GM12865 (cell line): Measurements from ENCODE around the gene PKMYT1.

Source experiments
- DNase-seq: peaks from one replicate; pipeline ENCODE4 v3.0.0; 2010; ENCODE audit warnings: low read depth
- H3K4me3 ChIP-seq: 2 replicates; pipeline ENCODE4 v1.5.1; 2011; ENCODE audit warnings: mild to moderate bottlenecking, low read depth, low read length, control low read depth
- TF ChIP-seq, protein P1 (sequence below): IDR thresholded peaks from 2 replicates; pipeline ENCODE4 v1.5.1; 2011; ENCODE audit warnings: low read length, control low read depth, low read depth, inconsistent platforms; ENCODE audit not compliant: insufficient read depth; ENCODE audit errors: missing control alignments

PKMYT1 gene

DNA sequence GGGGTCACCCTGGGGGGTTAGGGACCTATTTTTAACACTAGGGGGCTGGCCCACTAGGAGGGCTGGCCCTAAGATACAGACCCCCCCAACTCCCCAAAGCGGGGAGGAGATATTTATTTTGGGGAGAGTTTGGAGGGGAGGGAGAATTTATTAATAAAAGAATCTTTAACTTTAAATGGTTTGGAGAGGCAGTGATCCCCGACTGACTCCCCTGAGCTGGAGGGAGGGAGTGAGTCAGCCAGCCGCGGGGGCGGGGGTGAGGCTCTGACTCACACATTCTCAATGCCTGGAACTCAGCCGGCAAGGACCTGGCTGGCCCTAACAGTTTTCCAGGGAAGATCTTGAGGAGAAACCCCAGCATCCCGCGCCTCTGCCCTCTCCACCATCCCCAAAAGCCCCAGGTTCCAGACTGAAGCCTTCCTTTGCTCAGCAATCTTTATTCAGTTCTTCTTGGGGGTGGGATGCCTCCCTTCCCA, 42.0 kb upstream of the PKMYT1 start:
- no peak for DNase-seq
- TF ChIP-seq, protein P1, sequence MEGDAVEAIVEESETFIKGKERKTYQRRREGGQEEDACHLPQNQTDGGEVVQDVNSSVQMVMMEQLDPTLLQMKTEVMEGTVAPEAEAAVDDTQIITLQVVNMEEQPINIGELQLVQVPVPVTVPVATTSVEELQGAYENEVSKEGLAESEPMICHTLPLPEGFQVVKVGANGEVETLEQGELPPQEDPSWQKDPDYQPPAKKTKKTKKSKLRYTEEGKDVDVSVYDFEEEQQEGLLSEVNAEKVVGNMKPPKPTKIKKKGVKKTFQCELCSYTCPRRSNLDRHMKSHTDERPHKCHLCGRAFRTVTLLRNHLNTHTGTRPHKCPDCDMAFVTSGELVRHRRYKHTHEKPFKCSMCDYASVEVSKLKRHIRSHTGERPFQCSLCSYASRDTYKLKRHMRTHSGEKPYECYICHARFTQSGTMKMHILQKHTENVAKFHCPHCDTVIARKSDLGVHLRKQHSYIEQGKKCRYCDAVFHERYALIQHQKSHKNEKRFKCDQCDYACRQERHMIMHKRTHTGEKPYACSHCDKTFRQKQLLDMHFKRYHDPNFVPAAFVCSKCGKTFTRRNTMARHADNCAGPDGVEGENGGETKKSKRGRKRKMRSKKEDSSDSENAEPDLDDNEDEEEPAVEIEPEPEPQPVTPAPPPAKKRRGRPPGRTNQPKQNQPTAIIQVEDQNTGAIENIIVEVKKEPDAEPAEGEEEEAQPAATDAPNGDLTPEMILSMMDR = no peak
- H3K4me3 ChIP-seq = no peak overlapping the region

DNA sequence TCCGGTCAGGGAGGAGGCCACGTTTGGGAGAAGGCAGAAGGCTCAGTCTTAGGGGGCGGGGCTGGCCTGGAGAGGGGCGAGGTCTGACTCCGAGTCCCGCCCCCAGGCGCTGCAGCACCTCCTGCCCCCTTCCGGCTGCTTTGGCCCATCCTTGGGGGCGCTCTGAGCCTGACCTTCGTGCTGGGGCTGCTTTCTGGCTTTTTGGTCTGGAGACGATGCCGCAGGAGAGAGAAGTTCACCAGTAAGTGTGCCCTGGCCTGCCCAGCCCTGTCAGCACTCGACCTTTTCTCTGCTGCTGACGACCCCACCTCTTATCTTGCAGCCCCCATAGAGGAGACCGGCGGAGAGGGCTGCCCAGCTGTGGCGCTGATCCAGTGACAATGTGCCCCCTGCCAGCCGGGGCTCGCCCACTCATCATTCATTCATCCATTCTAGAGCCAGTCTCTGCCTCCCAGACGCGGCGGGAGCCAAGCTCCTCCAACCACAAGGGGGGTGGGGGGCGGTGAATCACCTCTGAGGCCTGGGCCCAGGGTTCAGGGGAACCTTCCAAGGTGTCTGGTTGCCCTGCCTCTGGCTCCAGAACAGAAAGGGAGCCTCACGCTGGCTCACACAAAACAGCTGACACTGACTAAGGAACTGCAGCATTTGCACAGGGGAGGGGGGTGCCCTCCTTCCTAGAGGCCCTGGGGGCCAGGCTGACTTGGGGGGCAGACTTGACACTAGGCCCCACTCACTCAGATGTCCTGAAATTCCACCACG, 41.4 kb upstream of the PKMYT1 start:
- TF ChIP-seq, protein P1 = peak; percentile 39
- H3K4me3 ChIP-seq = peak overlapping the region; percentile 60

DNA sequence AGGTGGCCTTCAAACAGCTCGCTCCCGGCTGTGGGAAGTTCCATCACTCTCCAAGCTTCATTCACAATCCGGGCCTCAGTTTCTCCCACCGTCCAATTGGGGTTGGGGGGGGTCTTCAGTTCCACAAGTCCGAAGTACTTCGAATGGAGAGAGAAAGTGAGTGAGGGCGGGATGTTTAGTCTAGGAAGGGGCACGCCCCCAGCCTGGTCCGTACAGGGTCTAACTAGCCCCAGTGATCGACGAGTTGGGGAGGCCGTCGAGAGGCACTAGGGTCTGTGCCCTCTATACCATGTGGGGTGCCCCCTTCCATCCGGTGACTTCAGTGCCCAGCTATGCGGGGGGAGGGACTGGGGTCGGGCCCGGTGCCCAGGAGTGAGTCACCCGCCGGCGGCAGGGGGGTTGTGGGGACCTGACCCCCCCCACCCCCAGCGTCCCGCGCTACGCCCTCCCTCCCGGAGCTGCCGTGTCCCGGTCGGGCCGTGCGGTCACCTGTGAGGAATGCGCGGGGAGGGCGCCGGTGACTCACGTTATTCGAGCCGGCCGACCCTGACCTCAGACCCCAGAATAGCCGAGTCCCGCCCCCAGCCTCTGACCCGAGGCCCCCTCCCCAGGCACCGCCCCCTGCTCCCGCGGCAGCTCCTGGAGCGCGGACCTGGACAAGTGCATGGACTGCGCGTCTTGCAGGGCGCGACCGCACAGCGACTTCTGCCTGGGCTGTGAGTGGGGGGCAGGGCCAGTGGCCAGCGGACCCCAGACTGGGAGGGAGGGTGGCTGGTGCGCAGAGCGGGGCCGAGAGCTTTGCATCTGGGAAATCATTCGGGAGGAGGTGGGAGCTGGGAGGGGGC, 40.6 kb upstream of the PKMYT1 start:
- TF ChIP-seq, protein P1 = no peak
- peak; percentile 35 for DNase-seq
- peak overlapping the region; percentile 60 for H3K4me3 ChIP-seq

More for the DNA sequence above, 41.4 kb upstream of the PKMYT1 start:
- peak; percentile 72 for DNase-seq

DNA sequence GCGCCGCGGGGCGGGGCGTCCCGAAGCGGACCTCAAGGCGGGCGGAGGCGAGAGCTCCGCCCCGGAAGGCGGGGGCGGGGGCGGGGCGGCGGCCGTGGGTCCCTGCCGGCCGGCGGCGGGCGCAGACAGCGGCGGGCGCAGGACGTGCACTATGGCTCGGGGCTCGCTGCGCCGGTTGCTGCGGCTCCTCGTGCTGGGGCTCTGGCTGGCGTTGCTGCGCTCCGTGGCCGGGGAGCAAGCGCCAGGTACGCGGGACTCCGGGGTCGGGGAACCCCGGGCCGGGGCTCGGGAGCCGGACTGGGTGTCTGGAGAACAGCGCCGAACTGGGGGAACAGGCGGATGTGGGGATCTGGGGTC, 40.0 kb upstream of the PKMYT1 start, which contains the start of gene TNFRSF12A:
Gene TNFRSF12A (plus strand): TSS at position 122 of the 357 bp plus-strand sequence. CDS start 30 bp downstream, at position 152.
- peak within 1 kb of the TSS; percentile 60 for H3K4me3 ChIP-seq
- TF ChIP-seq, protein P1 = no peak
- peak; percentile 81 for DNase-seq

DNA sequence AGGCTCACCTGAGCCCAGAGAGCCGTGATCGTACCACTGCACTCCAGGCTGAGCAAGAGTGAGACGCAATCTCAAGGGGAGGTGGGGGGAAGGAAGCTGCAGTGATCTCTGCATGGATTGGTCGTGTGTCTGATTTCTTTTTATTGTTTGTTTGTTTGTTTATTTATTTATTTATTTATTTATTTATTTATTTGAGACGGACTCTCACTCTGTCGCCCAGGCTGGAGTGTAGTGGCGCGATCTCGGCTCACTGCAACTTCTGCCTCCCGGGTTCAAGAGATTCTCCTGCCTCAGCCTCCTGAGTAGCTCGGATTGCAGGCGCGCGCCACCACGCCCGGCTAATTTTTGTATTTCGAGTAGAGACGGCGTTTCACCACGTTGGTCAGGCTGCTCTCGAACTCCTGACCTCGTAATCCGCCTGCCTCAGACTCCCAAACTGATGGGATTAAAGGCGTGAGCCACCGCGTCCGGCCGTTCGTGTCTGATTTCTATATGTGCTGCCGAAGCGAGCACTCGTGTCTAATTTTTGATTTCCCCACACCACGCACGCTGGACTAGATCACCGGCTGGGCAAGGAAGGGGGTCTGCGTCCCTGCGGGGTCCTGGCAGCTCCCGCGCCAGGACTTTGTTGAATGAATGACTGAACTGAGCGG, 39.5 kb upstream of the PKMYT1 start:
- no peak for DNase-seq
- peak overlapping the region; percentile 41 for H3K4me3 ChIP-seq
- TF ChIP-seq, protein P1 = no peak

DNA sequence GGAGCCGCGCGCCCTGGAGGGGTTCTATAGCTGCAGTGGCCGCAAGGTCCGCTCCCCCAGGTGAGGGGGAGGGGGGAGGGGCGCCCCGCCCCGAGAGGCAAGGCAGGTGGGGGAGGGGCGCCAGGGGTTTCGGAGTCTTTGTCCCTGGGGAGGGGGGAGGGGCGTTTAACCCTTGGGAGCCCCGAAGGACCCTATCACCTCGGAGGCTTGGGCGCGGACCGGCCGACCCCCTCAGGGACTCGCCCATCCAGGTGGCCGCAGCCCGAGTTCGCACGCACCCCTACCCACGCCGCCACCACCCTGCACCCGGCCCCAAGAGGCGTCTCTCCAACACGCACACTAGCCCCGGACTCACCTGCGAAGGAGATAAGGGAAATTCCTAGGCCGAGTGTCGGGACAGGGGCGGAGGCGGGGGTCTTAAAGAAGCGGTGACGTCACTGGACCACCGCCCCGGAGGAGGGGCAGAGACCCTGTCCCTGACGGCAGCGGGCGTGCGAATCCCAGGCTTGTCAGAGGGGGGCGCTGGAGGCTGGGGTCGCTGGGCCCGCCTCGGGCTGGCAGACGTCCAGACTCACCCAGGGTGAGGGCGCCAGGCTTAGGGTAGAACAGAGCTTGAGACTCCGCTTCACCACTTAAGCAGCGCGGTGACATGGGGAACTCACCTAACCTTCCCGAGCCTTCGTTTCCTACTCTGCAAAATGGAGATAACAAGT, 37.7 kb upstream of the PKMYT1 start, which contains the start of gene CLDN6:
Gene CLDN6 (minus strand): TSS at position 390 of the 713 bp plus-strand sequence. CDS start 2,162 bp downstream, outside the sequence.
- TF ChIP-seq, protein P1 = peak; percentile 15
- DNase-seq = no peak
- H3K4me3 ChIP-seq = no peak within 1 kb of the TSS
